Kidney capillary endothelial cell (primary cell): ENCODE data around the gene APBA3.

Source experiments
- DNase-seq: peaks from one replicate; pipeline ENCODE4 v3.0.0-alpha.2; 2018; ENCODE audit warnings: low spot score

APBA3 gene

GRCh38 chr19:3785938-3786824, 24.7 kb upstream of the APBA3 start, which contains the start of gene MATK:
TSS of gene MATK (minus strand) at chr19:3786381. CDS start at chr19:3785135, 1,246 bp downstream.
- DNase-seq: no peak

GRCh38 chr19:3785451-3785937, 24.0 kb upstream of the APBA3 start:
- no peak for DNase-seq

- DNase-seq: peak; percentile 18
Measured at GRCh38 chr19:3784607-3785450, 23.3 kb upstream of the APBA3 start.

DNA sequence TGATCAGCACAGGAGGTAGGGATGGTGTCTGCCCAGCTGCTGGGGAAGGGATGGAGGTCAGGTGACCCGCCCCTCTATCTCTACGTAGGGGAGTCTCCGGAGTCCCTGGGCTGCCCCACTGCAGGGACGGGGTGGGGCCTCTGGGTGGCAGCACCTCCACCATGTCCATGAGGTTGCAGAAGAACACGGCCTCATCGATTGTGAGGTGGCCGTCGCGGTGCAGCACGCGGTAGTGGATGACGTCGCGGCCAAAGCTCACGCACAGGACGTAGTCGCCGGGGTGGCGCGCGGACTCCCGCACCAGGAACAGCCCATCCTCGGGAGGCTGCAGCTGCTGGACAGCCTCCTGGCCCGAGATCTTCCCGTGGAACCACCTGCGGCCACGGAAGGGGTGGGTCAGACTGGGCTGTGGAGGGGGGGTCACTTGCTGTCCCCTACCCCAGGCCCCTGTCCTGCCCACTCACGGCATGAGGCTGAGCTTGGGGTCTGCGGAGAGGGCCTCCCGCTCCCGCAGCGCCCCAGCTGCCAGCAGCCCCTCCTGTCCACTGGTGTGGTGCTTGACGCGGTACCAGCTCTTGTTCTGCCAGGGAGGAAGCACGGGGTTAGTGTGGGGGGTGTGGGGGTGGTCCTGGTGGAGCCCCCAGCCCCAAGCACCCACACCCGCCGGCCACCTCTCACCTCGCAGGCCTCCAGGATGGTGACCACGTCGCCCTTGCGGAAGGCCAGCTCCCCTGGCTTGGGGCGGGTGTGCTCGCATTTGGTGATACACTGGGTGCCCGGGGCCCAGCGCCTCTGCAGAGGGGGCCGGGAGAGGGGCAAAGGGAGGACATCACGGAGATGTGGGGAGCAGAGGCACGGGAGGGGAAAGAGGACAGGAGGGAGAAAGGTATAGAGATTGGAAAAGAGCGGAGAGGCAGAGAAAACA, 22.4 kb upstream of the APBA3 start:
- DNase-seq: no peak

DNA sequence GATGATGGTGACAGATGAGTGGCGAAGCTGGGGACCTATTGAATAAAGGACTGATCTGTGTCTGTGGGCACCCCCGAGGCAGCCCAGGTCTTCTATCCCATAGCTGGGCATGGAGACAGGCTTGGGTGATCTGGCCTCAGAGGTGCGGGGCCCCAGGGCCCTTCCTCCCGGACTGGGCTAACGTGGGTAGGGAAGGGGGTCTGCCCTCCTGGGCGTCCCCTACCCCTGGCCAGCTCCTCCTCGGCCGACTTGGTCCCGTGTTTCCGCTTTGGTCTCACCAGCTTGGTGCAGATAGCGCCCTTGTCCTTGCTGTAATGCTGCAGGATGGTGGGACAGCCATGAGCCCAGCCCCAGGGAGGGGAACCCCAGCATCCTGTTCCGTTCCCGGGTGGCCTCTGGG, 21.4 kb upstream of the APBA3 start:
- no peak for DNase-seq

DNA sequence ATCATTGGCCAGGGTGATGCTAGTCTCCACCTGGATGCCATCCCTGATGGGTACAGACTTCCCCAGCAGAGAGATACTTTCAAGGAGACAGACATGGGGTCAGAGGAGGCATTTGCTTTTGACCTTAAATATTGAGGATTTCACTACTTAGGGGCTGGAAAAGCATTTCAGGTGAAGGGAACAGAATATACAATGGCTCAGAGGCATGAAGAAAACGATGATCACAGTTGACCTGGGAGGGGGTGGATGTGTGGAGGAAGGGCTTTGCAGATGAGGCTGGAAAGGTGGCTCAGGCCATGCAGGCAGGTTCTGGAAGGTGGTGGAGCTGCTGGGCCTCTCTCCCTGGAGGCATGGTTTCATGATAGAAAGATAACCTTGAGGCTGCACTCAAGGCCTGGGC, 20.8 kb upstream of the APBA3 start:
- no peak for DNase-seq

DNA sequence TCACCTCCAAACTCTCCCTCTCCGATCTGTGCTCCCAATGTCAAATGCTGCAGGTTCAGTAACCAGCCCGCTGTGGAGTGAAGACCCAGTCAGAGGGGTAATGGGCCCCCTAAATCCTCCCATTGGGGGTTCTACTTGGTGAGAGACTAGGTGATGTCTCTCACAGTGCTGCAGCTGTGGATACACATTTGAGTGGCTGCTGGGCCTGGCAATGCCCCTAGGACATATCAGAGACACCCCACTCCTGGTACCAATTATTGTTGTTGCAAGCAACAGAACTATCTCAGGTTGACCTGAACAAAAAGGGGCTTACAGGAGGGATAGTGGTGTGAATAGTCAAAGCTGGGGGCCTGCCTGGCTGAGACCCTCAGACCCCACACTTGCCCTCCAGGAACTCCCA, 20.1 kb upstream of the APBA3 start:
- no peak for DNase-seq

DNA sequence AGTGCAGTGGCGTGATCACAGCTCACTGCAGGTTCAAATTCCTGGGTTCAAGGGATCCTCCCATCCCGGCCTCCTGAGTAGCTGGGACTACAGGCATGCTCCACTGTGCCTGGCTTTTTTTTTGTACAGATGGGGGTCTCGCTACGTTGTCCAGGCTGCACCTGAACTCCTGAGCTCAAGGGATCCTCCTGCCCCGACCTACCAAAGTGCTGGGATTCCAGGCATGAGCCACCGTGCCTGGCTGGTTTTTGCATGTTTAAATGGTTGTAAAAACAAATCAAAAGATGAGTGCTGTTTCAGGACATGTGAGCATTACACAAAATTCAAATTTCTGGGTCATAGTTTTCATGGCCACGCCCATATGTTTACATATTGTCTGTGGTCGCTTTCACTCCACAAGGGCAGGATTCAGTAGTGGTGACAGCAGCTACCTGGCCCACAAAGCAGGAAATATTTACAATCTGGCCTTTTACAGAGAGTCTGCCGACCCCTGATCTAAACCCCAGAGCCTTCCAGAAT, 19.4 kb upstream of the APBA3 start:
- no peak for DNase-seq

GRCh38 chr19:3778899-3779723, 17.6 kb upstream of the APBA3 start:
- no peak for DNase-seq

DNA sequence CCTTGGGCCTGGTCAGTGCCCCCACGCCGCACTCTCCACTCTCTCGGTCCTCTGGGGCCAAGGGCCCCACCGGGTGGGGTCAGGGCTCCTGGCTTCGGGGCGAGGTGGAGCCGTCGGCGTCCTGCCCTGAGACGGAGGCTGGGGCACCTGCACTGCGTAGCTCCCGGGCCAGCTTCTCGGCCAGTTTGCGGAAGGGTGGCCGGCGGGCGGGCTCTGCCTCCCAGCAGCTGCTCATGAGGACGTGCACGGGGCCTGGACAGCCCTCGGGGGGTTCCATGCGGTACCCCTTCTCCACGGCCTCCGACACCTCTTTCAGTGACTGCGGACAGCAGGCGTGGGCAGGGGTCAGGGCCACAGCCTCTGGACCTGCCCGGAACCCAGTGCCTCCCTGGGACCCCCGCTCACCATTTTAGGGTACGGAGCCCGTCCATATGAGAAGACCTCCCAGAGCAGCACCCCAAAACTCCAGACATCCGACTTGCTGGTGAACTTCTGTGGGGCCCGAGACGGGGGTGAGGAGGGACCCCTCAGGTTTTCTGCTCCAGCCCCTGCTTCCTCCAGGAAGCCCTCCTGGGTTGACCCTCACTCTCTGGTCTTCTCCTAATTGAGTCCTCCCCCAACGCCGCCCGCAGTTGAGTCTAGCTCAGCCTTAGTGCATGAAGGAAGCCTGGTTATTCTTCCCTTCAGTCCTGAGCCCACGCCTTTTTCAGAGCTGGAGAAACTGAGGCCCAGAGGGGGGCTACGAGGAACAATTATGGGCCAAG, 16.8 kb upstream of the APBA3 start:
- no peak for DNase-seq

GRCh38 chr19:3776479-3777040, 15.1 kb upstream of the APBA3 start:
- no peak for DNase-seq

- no peak for DNase-seq
Measured at GRCh38 chr19:3775831-3776230, 14.3 kb upstream of the APBA3 start.

GRCh38 chr19:3775374-3775711, 13.9 kb upstream of the APBA3 start:
- no peak for DNase-seq

- DNase-seq: no peak
Measured at GRCh38 chr19:3774621-3775373, 13.3 kb upstream of the APBA3 start.

- DNase-seq: no peak
Measured at GRCh38 chr19:3773814-3774515, 12.5 kb upstream of the APBA3 start.

DNA sequence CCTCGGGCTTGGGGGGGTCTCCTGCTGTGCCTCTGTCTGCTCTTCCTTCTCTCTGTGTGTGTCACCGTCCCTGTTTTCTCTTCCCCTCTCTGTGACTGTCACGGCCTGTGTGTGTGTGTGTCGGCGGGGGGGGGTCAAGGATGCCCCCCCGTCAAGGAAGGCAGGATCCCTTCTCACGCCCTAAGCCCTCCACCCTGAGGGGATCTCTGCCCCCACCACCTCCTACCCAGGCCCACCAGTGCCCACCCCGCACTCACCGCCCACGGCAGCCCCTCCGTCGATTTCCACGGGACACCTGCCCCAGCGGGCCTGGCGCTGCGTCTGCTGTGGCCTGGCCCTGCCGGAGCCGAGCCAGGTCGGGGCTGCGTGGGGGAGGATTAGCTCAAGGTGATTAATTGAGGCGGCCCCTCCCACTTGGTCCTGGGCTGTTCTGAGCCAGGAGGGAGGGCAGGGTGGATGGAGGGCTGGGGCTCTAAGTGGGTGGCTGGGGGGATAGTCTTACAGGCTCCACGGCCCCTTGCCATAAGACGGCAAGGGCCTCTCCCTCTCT, 10.5 kb upstream of the APBA3 start, which contains the start of gene RAX2:
Gene RAX2 (minus strand): TSS at position 323 of the 550 bp plus-strand sequence. CDS start 486 bp downstream, outside the sequence.
- no peak for DNase-seq

DNA sequence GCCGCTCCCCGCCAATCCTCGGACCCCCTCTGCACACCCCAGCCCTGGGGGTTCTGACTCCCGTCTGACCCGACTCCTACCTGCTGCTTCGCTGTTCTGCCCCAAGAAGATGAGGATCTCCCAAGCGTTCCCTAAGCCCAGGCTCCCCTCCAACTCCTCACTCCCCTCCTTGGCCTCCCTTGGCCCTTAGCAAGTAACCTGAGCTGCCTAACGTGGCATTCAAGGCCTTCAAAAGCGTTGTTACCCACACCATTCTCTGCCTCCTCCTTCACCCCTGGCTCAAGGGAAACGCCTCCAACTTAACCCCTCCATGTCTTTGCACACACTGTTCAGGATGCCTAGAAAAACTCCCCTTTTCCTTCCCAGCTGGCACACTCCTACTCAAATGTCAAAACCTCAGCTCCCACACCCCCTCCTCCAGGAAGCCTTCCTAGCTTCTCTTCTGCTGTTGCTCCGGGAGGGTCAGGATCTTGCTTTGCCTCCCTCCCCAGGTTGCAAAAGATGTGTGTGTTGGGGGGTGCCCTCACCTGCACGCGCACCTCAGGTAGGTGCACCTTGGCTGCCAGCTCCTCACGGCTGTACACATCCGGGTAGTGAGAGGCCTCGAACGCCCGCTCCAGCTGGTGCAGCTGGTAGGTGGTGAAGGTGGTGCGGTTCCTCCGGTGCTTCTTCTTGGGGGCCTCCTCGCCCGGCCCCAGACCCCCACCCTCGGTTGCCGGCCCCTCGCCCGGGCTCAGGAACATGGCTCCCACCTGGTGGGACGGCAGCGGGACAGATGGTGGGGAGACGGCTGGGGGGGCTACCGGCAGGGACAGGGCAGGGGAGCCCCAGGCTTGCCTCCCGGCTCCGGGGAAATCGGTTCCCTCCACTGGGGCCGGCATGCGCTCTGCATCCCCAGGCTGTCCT, 9.8 kb upstream of the APBA3 start:
- DNase-seq: no peak
